Sigmoid colon (tissue), 4 donors: ENCODE data around the gene CLIC3.

Experiments used
- CTCF ChIP-seq, 4 experiments: fragments of 450-650 bp in 3 of 4; fragments of 200-600 bp in 1 of 4; IDR thresholded peaks; one replicate each; pipeline ENCODE4 v1.5.1; 2016 to 2019; ENCODE audit warnings: antibody characterized with exemption in 4 of 4, mild to moderate bottlenecking in 3 of 4, moderate library complexity in 2 of 4
- EP300 ChIP-seq, 4 donors: sonication (generic); formaldehyde crosslinking; IDR thresholded peaks; one replicate each; pipeline ENCODE4 v1.6.1; 2017; ENCODE audit warnings: antibody characterized with exemption in 4 of 4

- TF ChIP-seq CTCF (IDR thresholded peaks at IDR 0.05) (no peak), EP300 (IDR thresholded peaks at IDR 0.05) (no peak)
Observed at GRCh38 chr9:137006116-137007003, 10.0 kb upstream of the CLIC3 start.
